ENCODE results near the gene ALDH1A2.
"Not testable (repeated sequence)": the region's sequence is repeated elsewhere in the genome, so short reads cannot be mapped to it uniquely, and the experiment has no call there.

Gene ALDH1A2

DNA sequence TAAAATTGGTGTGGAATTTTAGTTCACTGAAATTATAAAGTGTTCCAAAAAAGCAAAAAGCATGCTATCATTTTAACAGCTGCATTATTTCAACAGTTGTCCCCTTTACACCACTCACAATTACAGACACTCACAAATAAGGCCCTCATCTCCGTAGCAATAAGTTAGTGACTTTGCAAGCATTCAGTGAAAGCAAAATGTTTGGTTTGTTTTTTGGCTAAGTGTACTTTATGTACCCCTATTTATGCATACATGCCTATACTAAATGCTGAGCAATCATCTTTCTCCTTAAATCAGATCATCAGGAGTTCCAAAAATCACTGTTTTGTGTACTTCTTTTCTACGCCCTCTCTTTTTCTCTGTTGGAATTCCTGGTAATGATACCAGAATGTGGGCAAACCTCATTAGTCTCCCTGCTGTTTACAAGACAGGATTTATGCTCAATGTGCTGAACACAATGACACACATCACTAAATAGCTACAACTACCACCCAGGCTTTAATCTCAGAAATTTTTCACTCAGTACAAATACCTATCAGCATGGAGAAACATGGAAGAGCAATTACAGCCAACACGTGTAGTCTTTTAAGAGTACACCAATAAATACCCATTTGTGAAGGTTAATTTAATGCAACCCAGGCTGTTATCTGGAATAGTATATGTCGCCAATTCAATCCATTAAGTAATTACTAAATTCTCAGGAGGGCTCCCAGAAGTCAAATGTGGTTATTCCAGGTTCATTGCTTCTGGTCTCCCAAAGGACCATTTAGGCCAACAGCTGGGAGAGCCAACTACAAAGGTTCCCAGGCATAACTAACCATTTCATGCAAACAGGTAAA lies 12.0 kb downstream of the ALDH1A2 start:
- no peak overlapping the region for H3K4me3 ChIP-seq (ENCODE audit: low read depth, low read length)
- no peak for DNase-seq (ENCODE audit: low read depth)
- TF ChIP-seq, protein P1, sequence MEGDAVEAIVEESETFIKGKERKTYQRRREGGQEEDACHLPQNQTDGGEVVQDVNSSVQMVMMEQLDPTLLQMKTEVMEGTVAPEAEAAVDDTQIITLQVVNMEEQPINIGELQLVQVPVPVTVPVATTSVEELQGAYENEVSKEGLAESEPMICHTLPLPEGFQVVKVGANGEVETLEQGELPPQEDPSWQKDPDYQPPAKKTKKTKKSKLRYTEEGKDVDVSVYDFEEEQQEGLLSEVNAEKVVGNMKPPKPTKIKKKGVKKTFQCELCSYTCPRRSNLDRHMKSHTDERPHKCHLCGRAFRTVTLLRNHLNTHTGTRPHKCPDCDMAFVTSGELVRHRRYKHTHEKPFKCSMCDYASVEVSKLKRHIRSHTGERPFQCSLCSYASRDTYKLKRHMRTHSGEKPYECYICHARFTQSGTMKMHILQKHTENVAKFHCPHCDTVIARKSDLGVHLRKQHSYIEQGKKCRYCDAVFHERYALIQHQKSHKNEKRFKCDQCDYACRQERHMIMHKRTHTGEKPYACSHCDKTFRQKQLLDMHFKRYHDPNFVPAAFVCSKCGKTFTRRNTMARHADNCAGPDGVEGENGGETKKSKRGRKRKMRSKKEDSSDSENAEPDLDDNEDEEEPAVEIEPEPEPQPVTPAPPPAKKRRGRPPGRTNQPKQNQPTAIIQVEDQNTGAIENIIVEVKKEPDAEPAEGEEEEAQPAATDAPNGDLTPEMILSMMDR (IDR thresholded peaks at IDR 0.05; ENCODE audit: control insufficient read depth, extremely low read depth, insufficient read depth): no peak

DNA sequence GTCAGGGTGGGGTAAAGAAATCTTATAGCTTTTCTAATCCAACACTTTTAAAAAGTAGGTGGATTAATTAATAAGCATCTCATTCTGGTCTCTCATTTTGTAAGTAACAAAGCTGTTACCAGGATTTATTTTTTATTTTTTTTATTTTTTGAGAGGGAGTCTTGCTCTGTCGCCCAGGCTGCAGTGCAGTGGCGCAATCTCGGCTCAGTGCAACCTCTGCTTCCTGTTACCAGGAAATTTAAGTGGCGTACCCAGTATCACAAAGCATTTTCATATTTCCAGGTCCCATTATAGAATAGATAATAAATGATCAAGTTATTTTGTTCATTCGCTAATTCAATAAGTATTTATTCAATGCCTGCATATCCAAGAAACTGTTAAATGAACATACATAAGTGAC lies 13.2 kb downstream of the ALDH1A2 start:
- TF ChIP-seq, protein P1 (IDR thresholded peaks at IDR 0.05; ENCODE audit: control insufficient read depth, extremely low read depth, insufficient read depth): no peak
- no peak overlapping the region for H3K4me3 ChIP-seq (ENCODE audit: low read depth, low read length)
- no peak for DNase-seq (ENCODE audit: low read depth)

DNA sequence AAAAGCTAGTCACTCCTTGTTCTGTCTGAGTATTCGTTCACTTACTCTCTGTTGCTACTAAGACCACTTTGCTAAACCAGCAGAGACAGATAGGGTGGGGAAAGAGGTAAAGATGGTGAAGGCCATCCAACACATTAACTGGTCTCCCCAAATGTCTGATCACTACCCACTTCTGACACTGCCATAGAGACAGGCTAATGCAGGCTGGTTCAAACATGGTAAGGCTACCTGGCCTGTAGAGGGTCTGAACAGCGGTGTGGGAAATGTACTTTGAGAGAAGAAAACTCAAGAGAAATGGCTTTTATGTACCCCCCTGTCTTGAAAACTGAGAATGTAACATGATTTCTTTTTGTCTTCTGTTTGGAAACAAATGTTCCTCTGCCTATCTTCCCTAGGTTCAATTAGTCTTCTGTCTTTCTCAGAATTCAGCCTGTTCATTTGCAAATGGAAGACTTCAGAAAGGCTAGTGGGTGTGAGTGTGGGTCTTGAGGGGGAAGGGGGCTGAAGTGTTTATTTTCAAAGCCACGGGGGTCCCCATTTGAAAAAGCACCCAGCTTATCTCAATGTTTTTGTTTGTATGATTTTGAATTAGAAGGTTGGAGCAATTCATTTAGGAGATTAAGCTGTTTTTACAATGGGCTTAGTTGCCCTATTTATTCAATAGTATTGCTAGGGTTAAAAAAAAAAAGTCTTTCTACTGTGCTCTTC lies 15.8 kb downstream of the ALDH1A2 start:
- DNase-seq (ENCODE audit: low read depth): no peak
- H3K4me3 ChIP-seq (ENCODE audit: low read depth, low read length): no peak overlapping the region
- TF ChIP-seq, protein P1 (IDR thresholded peaks at IDR 0.05; ENCODE audit: control insufficient read depth, extremely low read depth, insufficient read depth): no peak

DNA sequence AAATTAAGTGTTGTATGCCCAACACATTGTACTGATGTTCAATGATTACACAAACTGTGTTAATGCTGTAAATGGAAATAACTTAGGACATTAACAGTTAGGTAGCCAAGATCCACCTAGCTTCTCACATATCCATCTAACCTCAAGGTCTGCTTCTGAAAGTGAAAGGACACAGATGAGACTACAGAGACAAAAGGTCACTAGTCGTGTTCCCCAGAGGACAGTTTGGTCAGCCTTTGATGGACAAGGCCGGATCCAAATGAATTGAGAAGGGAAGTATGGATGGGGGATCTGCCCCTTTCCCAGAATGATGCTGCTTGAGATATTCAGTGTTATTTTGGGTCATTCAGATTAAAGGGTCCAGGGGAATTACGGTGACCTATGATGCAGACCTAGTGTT lies 17.2 kb downstream of the ALDH1A2 start:
- TF ChIP-seq, protein P1 (IDR thresholded peaks at IDR 0.05; ENCODE audit: control insufficient read depth, extremely low read depth, insufficient read depth): no peak
- no peak for DNase-seq (ENCODE audit: low read depth)
- no peak overlapping the region for H3K4me3 ChIP-seq (ENCODE audit: low read depth, low read length)

DNA sequence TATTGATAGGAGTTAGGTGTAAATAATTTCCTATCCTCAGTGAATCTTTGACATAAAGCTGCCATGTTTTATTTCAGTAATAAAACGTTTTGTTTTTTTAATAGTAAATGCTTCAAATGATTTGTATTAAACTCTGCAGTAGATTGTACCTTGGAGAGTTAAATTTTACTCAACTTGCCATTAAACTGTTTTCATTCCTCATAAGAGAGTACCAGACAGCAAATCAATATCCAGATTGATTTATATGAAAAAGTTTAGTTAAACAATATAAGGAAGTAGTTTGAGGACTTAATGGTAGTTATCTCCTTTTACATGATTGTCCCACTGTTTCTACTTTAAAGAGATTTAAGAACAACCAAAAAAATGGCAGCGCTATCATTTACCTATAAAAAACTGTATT lies 18.4 kb downstream of the ALDH1A2 start:
- no peak overlapping the region for H3K4me3 ChIP-seq (ENCODE audit: low read depth, low read length)
- DNase-seq (ENCODE audit: low read depth): no peak
- TF ChIP-seq, protein P1 (IDR thresholded peaks at IDR 0.05; ENCODE audit: control insufficient read depth, extremely low read depth, insufficient read depth): no peak

DNA sequence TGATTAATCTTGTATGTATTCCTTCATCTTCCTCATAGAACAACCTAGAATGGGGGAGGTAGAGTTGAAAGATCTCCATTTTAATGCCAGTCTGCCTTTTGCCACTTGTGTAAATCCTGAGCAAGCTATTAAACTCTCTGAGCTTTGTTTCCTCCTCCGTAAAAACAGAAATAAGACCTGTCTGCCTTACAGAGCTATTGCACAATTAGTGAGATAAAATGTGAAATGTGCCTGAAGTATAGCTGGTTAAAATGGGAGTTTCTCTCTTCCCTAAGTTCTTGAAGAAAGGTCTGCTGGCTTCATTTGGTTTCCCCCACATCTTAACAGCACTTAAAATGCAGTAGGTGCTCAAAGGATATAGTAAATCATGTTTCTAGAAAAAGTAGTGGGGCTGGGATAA lies 19.0 kb downstream of the ALDH1A2 start:
- DNase-seq (ENCODE audit: low read depth): no peak
- H3K4me3 ChIP-seq (ENCODE audit: low read depth, low read length): no peak overlapping the region
- TF ChIP-seq, protein P1 (IDR thresholded peaks at IDR 0.05; ENCODE audit: control insufficient read depth, extremely low read depth, insufficient read depth): no peak

DNA sequence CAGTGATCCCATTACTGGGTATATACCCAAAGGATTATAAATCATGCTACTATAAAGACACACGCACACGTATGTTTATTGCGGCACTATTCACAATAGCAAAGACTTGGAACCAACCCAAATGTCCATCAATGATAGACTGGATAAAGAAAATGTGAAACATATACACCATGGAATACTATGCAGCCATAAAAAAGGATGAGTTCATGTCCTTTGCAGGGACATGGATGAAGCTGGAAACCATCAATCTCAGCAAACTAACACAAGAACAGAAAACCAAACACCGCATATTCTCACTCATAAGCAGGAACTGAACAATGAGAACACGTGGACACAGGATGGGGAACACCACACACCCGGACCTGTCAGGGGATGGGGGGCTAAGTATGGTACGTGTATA lies 20.1 kb downstream of the ALDH1A2 start:
- not testable (repeated sequence) for DNase-seq (ENCODE audit: low read depth); H3K4me3 ChIP-seq (ENCODE audit: low read depth, low read length)

All from LNCaP clone FGC (cell line).